HepG2 (cell line): ENCODE data around the gene CCDC85A. TPM values are rescaled to one million over a fixed set of nuclear protein-coding genes. Genes with fewer than 3 reads are reported as not detected.

Experiments used
- ATAC-seq: fragments of 200-7000 bp; cut with Tn5 transposase; 3 replicates; pipeline ENCODE4 v1.9.1; 2020; ENCODE audit warnings: mild to moderate bottlenecking, moderate library complexity
- BruUV-seq: library from RNA; stranded (reverse); fragments of 400-500 nt; replicated peaks from 2 replicates; lab custom pipeline; 2021; lab: Mats Ljungman, UMichigan
- CTCF ChIA-PET: fragments of 300-600 bp; formaldehyde crosslinking; extraction: SDS; loops from one replicate; lab custom pipeline; 2021; ENCODE audit warnings: low total read pairs, inconsistent platforms, low intra/inter-chr PET ratio; lab: Yijun Ruan, JAX
- POLR2A ChIA-PET: fragments of 350-600 bp; sonication (Branson Sonifier 250); formaldehyde crosslinking; loops from one replicate; lab custom pipeline; 2020; ENCODE audit warnings: antibody characterized with exemption, inconsistent platforms; lab: Yijun Ruan, JAX
- DNase-seq: peaks from one replicate; pipeline ENCODE4 v3.0.0-alpha.2; 2015; ENCODE audit warnings: low spot score
- FAIRE-seq: peaks from 3 replicates; lab custom pipeline; 2011; peaks lifted over from hg19 to GRCh38; lab: Jason Lieb, UNC
- H2AFZ ChIP-seq: one replicate; pipeline ENCODE4 v1.6.1; 2011; ENCODE audit warnings: low read length, inconsistent platforms
- H3K27ac ChIP-seq: fragments of 300-600 bp; 3 replicates; pipeline ENCODE4 v1.8.0; 2011; ENCODE audit warnings: mixed run types, mild to moderate bottlenecking, mixed read lengths, low read length, inconsistent platforms; ENCODE audit not compliant: insufficient read depth; ENCODE audit errors: extremely low read length
- H3K27me3 ChIP-seq, 2 experiments: fragments of 200-600 bp in 1 of 2; 2 replicates in 1 of 2; 3 replicates in 1 of 2; pipeline versions ENCODE4 v1.6.0 to v1.8.0; 2011; ENCODE audit warnings: low read length in 2 of 2, mild to moderate bottlenecking in 2 of 2, moderate library complexity in 2 of 2, inconsistent platforms in 1 of 2; ENCODE audit not compliant: insufficient read depth in 2 of 2, control insufficient read depth in 1 of 2
- H3K36me3 ChIP-seq, 2 experiments: fragments of 200-600 bp in 1 of 2; replicated peaks in 1 of 2; 2 replicates in 1 of 2; 3 replicates in 1 of 2; pipeline versions ENCODE4 v1.5.1 to v1.8.0; 2011; ENCODE audit warnings: low read length in 2 of 2, inconsistent platforms in 1 of 2; ENCODE audit not compliant: insufficient read depth in 2 of 2, control insufficient read depth in 1 of 2
- H3K4me1 ChIP-seq: 2 replicates; pipeline ENCODE4 v1.5.1; 2012; ENCODE audit warnings: low read length, inconsistent platforms; ENCODE audit not compliant: insufficient read depth
- H3K4me2 ChIP-seq: 2 replicates; pipeline ENCODE4 v1.6.0; 2011; ENCODE audit warnings: low read depth, low read length, inconsistent platforms
- H3K4me3 ChIP-seq, 3 experiments: fragments of 200-600 bp in 1 of 3; sonication (generic), shearing (Covaris generic) in 1 of 3; replicated peaks in 1 of 3; 2 replicates each; pipeline ENCODE4 v1.5.1; 2011 to 2016; ENCODE audit warnings: low read length in 3 of 3, inconsistent platforms in 2 of 3, low read depth in 2 of 3, mild to moderate bottlenecking in 2 of 3, control low read depth in 1 of 3, mixed read lengths in 1 of 3; ENCODE audit not compliant: insufficient read depth in 1 of 3
- H3K79me2 ChIP-seq: one replicate; pipeline ENCODE4 v1.6.1; 2011; ENCODE audit warnings: low read length, inconsistent platforms; ENCODE audit not compliant: insufficient read depth
- H3K9ac ChIP-seq: 2 replicates; pipeline ENCODE4 v1.6.0; 2011; ENCODE audit warnings: mild to moderate bottlenecking, low read depth, low read length, inconsistent platforms; ENCODE audit not compliant: insufficient read depth
- H3K9me3 ChIP-seq: 2 replicates; pipeline ENCODE4 v1.5.1; 2012; ENCODE audit warnings: mild to moderate bottlenecking, low read length
- H4K20me1 ChIP-seq: 2 replicates; pipeline ENCODE4 v1.6.0; 2011; ENCODE audit warnings: inconsistent platforms, mild to moderate bottlenecking, low read length, moderate library complexity; ENCODE audit not compliant: insufficient read depth
- KLF16 ChIP-seq, 2 experiments: sonication (generic) in 1 of 2; formaldehyde crosslinking in 1 of 2; IDR thresholded peaks; 2 replicates each; pipeline versions ENCODE4 v1.6.1 to v1.8.0; 2016 to 2023; ENCODE audit warnings: missing genetic modification reagents in 2 of 2, missing compliant biosample characterization in 1 of 2
- MAFF ChIP-seq: IDR thresholded peaks from 2 replicates; pipeline ENCODE4 v1.6.1; 2011; ENCODE audit warnings: low read depth, low read length, improper control_type of control experiment
- MAFK ChIP-seq, 2 experiments: IDR thresholded peaks in 1 of 2; conservative IDR thresholded peaks in 1 of 2; 2 replicates each; pipeline ENCODE4 v1.6.1; 2011; ENCODE audit warnings: improper control_type of control experiment in 2 of 2, low read length in 2 of 2
- MIXL1 ChIP-seq: IDR thresholded peaks from 2 replicates; pipeline ENCODE4 v1.6.1; 2016
- MTF2 ChIP-seq: sonication (generic); formaldehyde crosslinking; IDR thresholded peaks from 2 replicates; pipeline ENCODE4 v1.5.0; 2020; ENCODE audit warnings: missing genetic modification reagents, borderline replicate concordance
- PCBP1 ChIP-seq: fragments of 200-400 bp; formaldehyde crosslinking; IDR thresholded peaks from 2 replicates; pipeline ENCODE4 v1.6.1; 2017; ENCODE audit warnings: mild to moderate bottlenecking, low read depth, low read length, borderline replicate concordance
- POLR2AphosphoS5 ChIP-seq: IDR thresholded peaks from 2 replicates; pipeline ENCODE4 v1.6.1; 2012; ENCODE audit warnings: low read depth, low read length
- THAP11 ChIP-seq: IDR thresholded peaks from 2 replicates; pipeline ENCODE4 v1.6.1; 2016; ENCODE audit warnings: missing biosample characterization, missing genetic modification reagents
- THYN1 ChIP-seq: sonication (generic); formaldehyde crosslinking; IDR thresholded peaks from 2 replicates; pipeline ENCODE4 v1.8.1; 2023; ENCODE audit warnings: low read depth, mild to moderate bottlenecking, moderate library complexity, missing genetic modification reagents, borderline replicate concordance
- ZFP62 ChIP-seq: sonication (generic); formaldehyde crosslinking; IDR thresholded peaks from 2 replicates; pipeline ENCODE4 v1.4.0; 2020; ENCODE audit warnings: missing genetic modification reagents
- ZNF143 ChIP-seq: sonication (generic); formaldehyde crosslinking; IDR thresholded peaks from 2 replicates; pipeline ENCODE4 v1.4.0; 2020; ENCODE audit warnings: missing genetic modification reagents
- WGBS: methylation state at CpG from one replicate; pipeline ENCODE4 v1.1.6; 2017; ENCODE audit warnings: low lambda C conversion rate; 5-methylcytosine and 5-hydroxymethylcytosine counted together
- in situ Hi-C: cut with HindIII; loops from 2 replicates; pipeline ENCODE4 v1.10.0; 2017; ENCODE audit warnings: low pct_unique_long_range_greater_than_20kb; ENCODE audit not compliant: extremely low pct_ligation_motif_present
- intact Hi-C: fragments of 100-400 bp; cut with micrococcal nuclease; formaldehyde crosslinking; loops from one replicate; pipeline ENCODE4 v1.10.0; 2022; ENCODE audit not compliant: unreplicated experiment
- polyA plus RNA-seq, 8 experiments: library from polyadenylated mRNA; depleted of rRNA in 3 of 8; stranded (reverse) in 7 of 8; unstranded in 1 of 8; fragments of >200 nt; fragmentation: Illumina TruSeq in 4 of 8; extraction: Trizol in 4 of 8; gene quantifications; 2 replicates each; pipeline versions ENCODE4 v1.2.1 to v1.2.3, GENCODE V29; 2011 to 2016; ENCODE audit warnings: low read depth in 4 of 8, missing spikeins in 1 of 8, mixed read lengths in 1 of 8; ENCODE audit not compliant: insufficient read depth in 1 of 8
- total RNA-seq, 5 experiments: library from RNA; depleted of rRNA; stranded (reverse); fragments of >200 nt; fragmentation: Illumina TruSeq; extraction: Trizol; gene quantifications; 2 replicates each; pipeline ENCODE4 v1.2.3, GENCODE V29; 2016; ENCODE audit warnings: low read depth in 1 of 5
- TF ChIP-seq, protein P1 (sequence below): sonication (generic); formaldehyde crosslinking; IDR thresholded peaks from one replicate; pipeline ENCODE4 v1.5.1; 2020; ENCODE audit warnings: mild to moderate bottlenecking, missing genetic modification reagents; ENCODE audit errors: not compliant biosample characterization
- TF ChIP-seq, protein P2 (sequence below): IDR thresholded peaks from 2 replicates; pipeline ENCODE4 v1.6.1; 2016
- TF ChIP-seq, protein P3 (sequence below): sonication (generic); formaldehyde crosslinking; IDR thresholded peaks from 2 replicates; pipeline ENCODE4 v1.8.0; 2022; ENCODE audit warnings: mild to moderate bottlenecking, missing genetic modification reagents

Gene CCDC85A
- total and polyA plus RNA-seq, 2 of the 13 experiments (the other 11 are each of a cell fraction or from before 2014, with no cell fraction given) = not detected

DNA sequence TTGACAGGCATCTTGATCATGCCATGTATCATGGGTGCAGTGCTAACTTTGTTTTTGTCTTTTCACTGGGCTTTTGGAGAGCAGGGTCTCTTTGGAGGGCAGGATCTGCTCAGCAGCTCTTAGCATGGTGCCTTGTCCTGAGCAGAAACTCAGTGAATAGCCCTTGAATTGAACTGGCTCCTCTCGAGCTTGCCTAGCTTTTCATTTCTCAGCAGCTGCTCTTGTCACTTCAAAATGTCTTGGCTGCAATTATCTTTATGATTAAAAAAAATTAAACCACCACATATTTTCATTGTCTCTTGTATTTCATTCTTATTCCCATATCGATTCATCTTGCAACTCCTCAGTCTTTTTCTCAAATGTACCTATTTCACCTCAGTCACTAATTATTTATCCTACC is 50.5 kb downstream of the CCDC85A start (continued):
- TF ChIP-seq PCBP1 (no peak), ZNF143 (CRISPR knock-in tag) (no peak)

DNA sequence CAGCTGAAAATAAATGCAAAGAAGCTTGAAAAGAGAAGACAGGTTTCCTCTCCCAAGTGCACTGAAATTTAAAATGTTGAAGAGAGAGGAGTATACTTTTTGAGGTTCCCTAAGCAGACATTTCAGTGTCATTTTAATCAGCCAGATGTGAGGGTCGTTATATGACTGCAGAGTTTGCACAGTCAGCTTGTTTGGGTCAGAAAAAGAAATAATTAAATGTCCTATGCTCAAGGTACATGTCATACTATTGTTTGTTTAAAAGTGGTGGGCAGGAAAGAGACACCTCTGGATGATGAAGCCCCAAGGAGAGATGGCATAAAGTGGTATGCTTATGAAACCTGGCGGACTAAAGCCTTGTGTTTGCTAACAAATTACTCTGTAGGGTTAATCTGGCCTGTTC is 55.2 kb downstream of the CCDC85A start:
- ChIA-PET CTCF (no interaction called here), POLR2A (no interaction called here)
- ATAC-seq (no peak), DNase-seq (no peak), FAIRE-seq (no peak)
- no peaks in the 10 kb centered on the region for H3K27me3 ChIP-seq
- intact Hi-C loops = no loop called here
- no peaks in the 10 kb centered on the region for H3K4me1 ChIP-seq
- no peak overlapping the region for H3K4me2 ChIP-seq
- no peak overlapping the region for H2AFZ ChIP-seq
- no peaks in the 10 kb centered on the region for H4K20me1 ChIP-seq
- peaks cover 14% of the 10 kb centered on the region for H3K9me3 ChIP-seq
- WGBS = 2% methylated on average over 2 of the region's 2 CpGs
- no peaks in the 10 kb centered on the region for H3K79me2 ChIP-seq
- in situ Hi-C loops = no loop called here
- no peak overlapping the region for H3K27ac ChIP-seq
- no peaks in the 10 kb centered on the region for H3K36me3 ChIP-seq
- H3K4me3 ChIP-seq = no peak overlapping the region
- no TSS peak for BruUV-seq
- no peak overlapping the region for H3K9ac ChIP-seq
- TF ChIP-seq, protein P1, sequence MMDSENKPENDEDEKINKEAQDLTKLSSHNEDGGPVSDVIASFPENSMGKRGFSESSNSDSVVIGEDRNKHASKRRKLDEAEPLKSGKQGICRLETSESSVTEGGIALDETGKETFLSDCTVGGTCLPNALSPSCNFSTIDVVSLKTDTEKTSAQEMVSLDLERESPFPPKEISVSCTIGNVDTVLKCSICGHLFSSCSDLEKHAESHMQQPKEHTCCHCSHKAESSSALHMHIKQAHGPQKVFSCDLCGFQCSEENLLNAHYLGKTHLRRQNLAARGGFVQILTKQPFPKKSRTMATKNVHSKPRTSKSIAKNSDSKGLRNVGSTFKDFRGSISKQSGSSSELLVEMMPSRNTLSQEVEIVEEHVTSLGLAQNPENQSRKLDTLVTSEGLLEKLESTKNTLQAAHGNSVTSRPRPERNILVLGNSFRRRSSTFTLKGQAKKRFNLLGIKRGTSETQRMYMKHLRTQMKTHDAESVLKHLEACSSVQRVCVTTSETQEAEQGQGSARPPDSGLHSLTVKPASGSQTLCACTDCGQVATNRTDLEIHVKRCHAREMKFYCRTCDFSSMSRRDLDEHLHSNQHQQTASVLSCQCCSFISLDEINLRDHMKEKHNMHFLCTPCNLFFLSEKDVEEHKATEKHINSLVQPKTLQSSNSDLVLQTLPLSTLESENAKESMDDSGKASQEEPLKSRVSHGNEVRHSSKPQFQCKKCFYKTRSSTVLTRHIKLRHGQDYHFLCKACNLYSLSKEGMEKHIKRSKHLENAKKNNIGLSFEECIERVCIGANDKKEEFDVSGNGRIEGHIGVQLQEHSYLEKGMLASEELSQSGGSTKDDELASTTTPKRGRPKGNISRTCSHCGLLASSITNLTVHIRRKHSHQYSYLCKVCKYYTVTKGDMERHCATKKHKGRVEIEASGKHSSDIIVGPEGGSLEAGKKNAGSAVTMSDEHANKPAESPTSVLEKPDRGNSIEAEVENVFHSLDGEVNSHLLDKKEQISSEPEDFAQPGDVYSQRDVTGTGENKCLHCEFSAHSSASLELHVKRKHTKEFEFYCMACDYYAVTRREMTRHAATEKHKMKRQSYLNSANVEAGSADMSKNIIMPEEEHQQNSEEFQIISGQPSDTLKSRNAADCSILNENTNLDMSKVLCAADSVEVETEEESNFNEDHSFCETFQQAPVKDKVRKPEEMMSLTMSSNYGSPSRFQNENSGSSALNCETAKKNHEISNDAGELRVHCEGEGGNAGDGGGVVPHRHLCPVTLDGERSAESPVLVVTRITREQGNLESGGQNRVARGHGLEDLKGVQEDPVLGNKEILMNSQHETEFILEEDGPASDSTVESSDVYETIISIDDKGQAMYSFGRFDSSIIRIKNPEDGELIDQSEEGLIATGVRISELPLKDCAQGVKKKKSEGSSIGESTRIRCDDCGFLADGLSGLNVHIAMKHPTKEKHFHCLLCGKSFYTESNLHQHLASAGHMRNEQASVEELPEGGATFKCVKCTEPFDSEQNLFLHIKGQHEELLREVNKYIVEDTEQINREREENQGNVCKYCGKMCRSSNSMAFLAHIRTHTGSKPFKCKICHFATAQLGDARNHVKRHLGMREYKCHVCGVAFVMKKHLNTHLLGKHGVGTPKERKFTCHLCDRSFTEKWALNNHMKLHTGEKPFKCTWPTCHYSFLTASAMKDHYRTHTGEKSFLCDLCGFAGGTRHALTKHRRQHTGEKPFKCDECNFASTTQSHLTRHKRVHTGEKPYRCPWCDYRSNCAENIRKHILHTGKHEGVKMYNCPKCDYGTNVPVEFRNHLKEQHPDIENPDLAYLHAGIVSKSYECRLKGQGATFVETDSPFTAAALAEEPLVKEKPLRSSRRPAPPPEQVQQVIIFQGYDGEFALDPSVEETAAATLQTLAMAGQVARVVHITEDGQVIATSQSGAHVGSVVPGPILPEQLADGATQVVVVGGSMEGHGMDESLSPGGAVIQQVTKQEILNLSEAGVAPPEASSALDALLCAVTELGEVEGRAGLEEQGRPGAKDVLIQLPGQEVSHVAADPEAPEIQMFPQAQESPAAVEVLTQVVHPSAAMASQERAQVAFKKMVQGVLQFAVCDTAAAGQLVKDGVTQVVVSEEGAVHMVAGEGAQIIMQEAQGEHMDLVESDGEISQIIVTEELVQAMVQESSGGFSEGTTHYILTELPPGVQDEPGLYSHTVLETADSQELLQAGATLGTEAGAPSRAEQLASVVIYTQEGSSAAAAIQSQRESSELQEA (CRISPR knock-in tag) = no peak
- TF ChIP-seq ZFP62 (CRISPR knock-in tag) = no peak
- TF ChIP-seq THYN1 (CRISPR knock-in tag) = no peak
- TF ChIP-seq MAFF = peak; percentile 57
- no peak for TF ChIP-seq THAP11
- no peak for TF ChIP-seq MIXL1 (CRISPR knock-in tag)
- peak; percentile 41 to 74; a peak in 3 of 4 replicates for TF ChIP-seq MAFK (conservative IDR thresholded peaks at IDR 0.05 in 1 of 2, IDR thresholded peaks at IDR 0.05 in 1 of 2; ENCODE audit: low read length in 2 of 2)
- no peak for TF ChIP-seq POLR2AphosphoS5
- TF ChIP-seq, protein P2, sequence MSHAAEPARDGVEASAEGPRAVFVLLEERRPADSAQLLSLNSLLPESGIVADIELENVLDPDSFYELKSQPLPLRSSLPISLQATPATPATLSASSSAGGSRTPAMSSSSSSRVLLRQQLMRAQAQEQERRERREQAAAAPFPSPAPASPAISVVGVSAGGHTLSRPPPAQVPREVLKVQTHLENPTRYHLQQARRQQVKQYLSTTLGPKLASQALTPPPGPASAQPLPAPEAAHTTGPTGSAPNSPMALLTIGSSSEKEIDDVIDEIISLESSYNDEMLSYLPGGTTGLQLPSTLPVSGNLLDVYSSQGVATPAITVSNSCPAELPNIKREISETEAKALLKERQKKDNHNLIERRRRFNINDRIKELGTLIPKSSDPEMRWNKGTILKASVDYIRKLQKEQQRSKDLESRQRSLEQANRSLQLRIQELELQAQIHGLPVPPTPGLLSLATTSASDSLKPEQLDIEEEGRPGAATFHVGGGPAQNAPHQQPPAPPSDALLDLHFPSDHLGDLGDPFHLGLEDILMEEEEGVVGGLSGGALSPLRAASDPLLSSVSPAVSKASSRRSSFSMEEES (CRISPR knock-in tag) = no peak
- no peak for TF ChIP-seq MTF2 (CRISPR knock-in tag)
- TF ChIP-seq, protein P3, sequence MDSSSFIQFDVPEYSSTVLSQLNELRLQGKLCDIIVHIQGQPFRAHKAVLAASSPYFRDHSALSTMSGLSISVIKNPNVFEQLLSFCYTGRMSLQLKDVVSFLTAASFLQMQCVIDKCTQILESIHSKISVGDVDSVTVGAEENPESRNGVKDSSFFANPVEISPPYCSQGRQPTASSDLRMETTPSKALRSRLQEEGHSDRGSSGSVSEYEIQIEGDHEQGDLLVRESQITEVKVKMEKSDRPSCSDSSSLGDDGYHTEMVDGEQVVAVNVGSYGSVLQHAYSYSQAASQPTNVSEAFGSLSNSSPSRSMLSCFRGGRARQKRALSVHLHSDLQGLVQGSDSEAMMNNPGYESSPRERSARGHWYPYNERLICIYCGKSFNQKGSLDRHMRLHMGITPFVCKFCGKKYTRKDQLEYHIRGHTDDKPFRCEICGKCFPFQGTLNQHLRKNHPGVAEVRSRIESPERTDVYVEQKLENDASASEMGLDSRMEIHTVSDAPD = no peak
- no peak for TF ChIP-seq KLF16 (CRISPR knock-in tag; IDR thresholded peaks at IDR 0.05)
